ENCODE results near the gene CBX8. TPM values are rescaled to one million over a fixed set of nuclear protein-coding genes. Genes with fewer than 3 reads are reported as not detected.
A peak's percentile ranks its signal among the peaks of the same experiment; 100 is the strongest.

CBX8 gene
- total and polyA plus RNA-seq, 2 of the 13 experiments (the other 11 are each of a cell fraction or from before 2014, with no cell fraction given), result 0.34 to 12.6 TPM

GRCh38 chr17:79788455-79788854 is 8.4 kb downstream of the CBX8 start:
- Histone ChIP-seq H3K9me3 (ENCODE audit: low read length) (no peaks in the 10 kb centered on the region), H3K4me1 (ENCODE audit: insufficient read depth, low read length) (peaks cover 40% of the 10 kb centered on the region), H3K27ac (ENCODE audit: extremely low read length, insufficient read depth, low read length) (no peak overlapping the region), H3K4me2 (ENCODE audit: low read depth, low read length) (no peak overlapping the region), H3K4me3 (replicated peaks in 1 of 3; ENCODE audit: insufficient read depth in 1 of 3, low read depth in 2 of 3, low read length in 3 of 3) (no peak overlapping the region), H3K79me2 (ENCODE audit: insufficient read depth, low read length) (no peaks in the 10 kb centered on the region), H3K27me3 (ENCODE audit: control insufficient read depth in 1 of 2, insufficient read depth in 2 of 2, low read length in 2 of 2) (peaks cover 18 to 48% of the 10 kb centered on the region in 2 experiments), H3K36me3 (replicated peaks in 1 of 2; ENCODE audit: control insufficient read depth in 1 of 2, insufficient read depth in 2 of 2, low read length in 2 of 2) (peaks cover 0 to 7% of the 10 kb centered on the region in 2 experiments; a peak in 1 of 5 replicates), H3K9ac (ENCODE audit: insufficient read depth, low read depth, low read length) (no peak overlapping the region), H2AFZ (ENCODE audit: low read length) (no peak overlapping the region), H4K20me1 (ENCODE audit: insufficient read depth, low read length) (peaks cover 7% of the 10 kb centered on the region; the same call in 1 of the 2 replicates)
- TF ChIP-seq POLR2AphosphoS5 (IDR thresholded peaks at IDR 0.05; ENCODE audit: low read depth, low read length) (peak; percentile 17; the same call in 1 of the 2 replicates), POLR2A (IDR thresholded peaks at IDR 0.05; ENCODE audit: insufficient read depth in 1 of 2, low read depth in 2 of 2, low read length in 2 of 2) (peak in 1 of 2 experiments; percentile 44; a peak in 1 of 4 replicates), MLLT10 (CRISPR knock-in tag; IDR thresholded peaks at IDR 0.05) (no peak)
- ChIA-PET CTCF (ENCODE audit: low intra/inter-chr PET ratio, low total read pairs) (interaction anchor here (2.4 kb wide), 1 partner anchor 182 kb away, joined by 14 read pairs; no protein-coding TSS in a partner anchor), POLR2A (interaction anchor here (1.0 to 2.0 kb wide), 3 partner anchors 10 to 205 kb away, joined by 3 to 7 read pairs (median 3); no protein-coding TSS in a partner anchor)
- intact Hi-C loops (cut with micrococcal nuclease; ENCODE audit: unreplicated experiment) (loop anchor here (5.0 kb wide), 1 partner anchor 184 kb away; no protein-coding TSS in a partner anchor), in situ Hi-C loops (cut with HindIII; ENCODE audit: extremely low pct_ligation_motif_present, low pct_unique_long_range_greater_than_20kb) (no loop called here)
- WGBS (ENCODE audit: low lambda C conversion rate), result 33% methylated on average over 5 of the region's 5 CpGs
- DNase-seq (ENCODE audit: low spot score) (no peak), ATAC-seq (no peak), FAIRE-seq (peak; percentile 48)
- BruUV-seq (replicated peaks), result no TSS peak

DNA sequence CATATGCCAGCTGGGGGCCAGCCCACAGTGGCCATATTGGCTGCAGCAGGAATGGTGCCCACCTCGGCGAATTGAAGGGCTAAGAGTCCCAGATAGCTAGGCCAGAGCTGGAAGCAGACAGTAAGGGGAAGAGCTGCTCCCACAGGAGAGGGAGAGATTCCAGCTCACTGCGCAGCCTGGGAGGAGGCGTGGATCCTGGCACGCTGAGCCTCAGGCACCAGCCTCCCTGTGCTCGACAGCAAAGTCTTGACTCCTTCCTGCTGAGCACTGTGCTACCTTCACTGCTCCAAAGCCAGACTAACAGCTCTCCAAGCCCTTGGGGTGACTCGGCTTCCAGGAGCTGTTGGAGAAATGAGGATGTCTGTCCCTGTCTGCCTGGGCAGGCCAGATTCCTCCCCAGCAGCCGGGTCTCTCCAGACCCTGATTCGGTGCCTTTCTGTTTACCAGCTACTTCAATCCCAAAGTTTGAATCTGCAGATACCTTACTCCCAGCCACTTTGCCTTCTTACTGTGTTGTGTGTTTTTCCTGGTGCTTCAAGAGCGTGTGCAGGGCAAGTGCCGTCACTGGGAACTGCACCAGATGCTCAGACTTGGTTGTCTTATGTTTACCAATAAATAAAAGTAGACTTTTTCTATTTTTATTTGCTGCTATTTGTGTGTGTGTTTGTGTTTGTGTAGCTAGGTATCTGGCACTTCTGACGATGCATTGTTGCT is 9.8 kb downstream of the CBX8 start:
- ATAC-seq (no peak), FAIRE-seq (no peak), DNase-seq (ENCODE audit: low spot score) (no peak)
- no peaks in the 10 kb centered on the region for H3K9me3 ChIP-seq (ENCODE audit: low read length)
- in situ Hi-C loops (cut with HindIII; ENCODE audit: extremely low pct_ligation_motif_present, low pct_unique_long_range_greater_than_20kb), result no loop called here
- H3K4me2 ChIP-seq (ENCODE audit: low read depth, low read length), result no peak overlapping the region
- peaks cover 7% of the 10 kb centered on the region; the same call in 1 of the 2 replicates for H4K20me1 ChIP-seq (ENCODE audit: insufficient read depth, low read length)
- H3K36me3 ChIP-seq (replicated peaks in 1 of 2; ENCODE audit: control insufficient read depth in 1 of 2, insufficient read depth in 2 of 2, low read length in 2 of 2), result peaks cover 10 to 12% of the 10 kb centered on the region in 2 experiments
- H3K4me1 ChIP-seq (ENCODE audit: insufficient read depth, low read length), result peaks cover 33% of the 10 kb centered on the region
- no peak overlapping the region for H3K4me3 ChIP-seq (replicated peaks in 1 of 3; ENCODE audit: insufficient read depth in 1 of 3, low read depth in 2 of 3, low read length in 3 of 3)
- H3K79me2 ChIP-seq (ENCODE audit: insufficient read depth, low read length), result no peaks in the 10 kb centered on the region
- ChIA-PET POLR2A (interaction anchor here (0.6 to 1.0 kb wide), 3 partner anchors 9 to 207 kb away, joined by 3 read pairs; partner anchors contain the start of gene CBX8), CTCF (ENCODE audit: low intra/inter-chr PET ratio, low total read pairs) (no interaction called here)
- no peak overlapping the region for H2AFZ ChIP-seq (ENCODE audit: low read length)
- no peak overlapping the region for H3K27ac ChIP-seq (ENCODE audit: extremely low read length, insufficient read depth, low read length)
- intact Hi-C loops (cut with micrococcal nuclease; ENCODE audit: unreplicated experiment), result loop anchor here (5.0 kb wide), 1 partner anchor 185 kb away; no protein-coding TSS in a partner anchor
- no TSS peak for BruUV-seq (replicated peaks)
- peaks cover 16 to 42% of the 10 kb centered on the region in 2 experiments for H3K27me3 ChIP-seq (ENCODE audit: control insufficient read depth in 1 of 2, insufficient read depth in 2 of 2, low read length in 2 of 2)
- 74% methylated on average over 11 of the region's 12 CpGs for WGBS (ENCODE audit: low lambda C conversion rate)
- no peak overlapping the region for H3K9ac ChIP-seq (ENCODE audit: insufficient read depth, low read depth, low read length)
- TF ChIP-seq ZBTB7A (CRISPR knock-in tag; IDR thresholded peaks at IDR 0.05) (no peak), ZNF556 (CRISPR knock-in tag; IDR thresholded peaks at IDR 0.05; ENCODE audit: borderline replicate concordance) (no peak), ZNF562 (CRISPR knock-in tag; IDR thresholded peaks at IDR 0.05; ENCODE audit: borderline replicate concordance) (no peak), ZNF510 (CRISPR knock-in tag; IDR thresholded peaks at IDR 0.05; ENCODE audit: low read depth) (no peak), FOXK1 (CRISPR knock-in tag; IDR thresholded peaks at IDR 0.05; ENCODE audit: borderline replicate concordance, low read depth) (no peak), ETV5 (CRISPR knock-in tag; IDR thresholded peaks at IDR 0.05; ENCODE audit: borderline replicate concordance) (0 out of 2 replicates have a peak, but pooled peaks have one; percentile 20)
- TF ChIP-seq, protein P1, sequence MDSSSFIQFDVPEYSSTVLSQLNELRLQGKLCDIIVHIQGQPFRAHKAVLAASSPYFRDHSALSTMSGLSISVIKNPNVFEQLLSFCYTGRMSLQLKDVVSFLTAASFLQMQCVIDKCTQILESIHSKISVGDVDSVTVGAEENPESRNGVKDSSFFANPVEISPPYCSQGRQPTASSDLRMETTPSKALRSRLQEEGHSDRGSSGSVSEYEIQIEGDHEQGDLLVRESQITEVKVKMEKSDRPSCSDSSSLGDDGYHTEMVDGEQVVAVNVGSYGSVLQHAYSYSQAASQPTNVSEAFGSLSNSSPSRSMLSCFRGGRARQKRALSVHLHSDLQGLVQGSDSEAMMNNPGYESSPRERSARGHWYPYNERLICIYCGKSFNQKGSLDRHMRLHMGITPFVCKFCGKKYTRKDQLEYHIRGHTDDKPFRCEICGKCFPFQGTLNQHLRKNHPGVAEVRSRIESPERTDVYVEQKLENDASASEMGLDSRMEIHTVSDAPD (CRISPR knock-in tag; IDR thresholded peaks at IDR 0.05), result no peak
- TF ChIP-seq, protein P2, sequence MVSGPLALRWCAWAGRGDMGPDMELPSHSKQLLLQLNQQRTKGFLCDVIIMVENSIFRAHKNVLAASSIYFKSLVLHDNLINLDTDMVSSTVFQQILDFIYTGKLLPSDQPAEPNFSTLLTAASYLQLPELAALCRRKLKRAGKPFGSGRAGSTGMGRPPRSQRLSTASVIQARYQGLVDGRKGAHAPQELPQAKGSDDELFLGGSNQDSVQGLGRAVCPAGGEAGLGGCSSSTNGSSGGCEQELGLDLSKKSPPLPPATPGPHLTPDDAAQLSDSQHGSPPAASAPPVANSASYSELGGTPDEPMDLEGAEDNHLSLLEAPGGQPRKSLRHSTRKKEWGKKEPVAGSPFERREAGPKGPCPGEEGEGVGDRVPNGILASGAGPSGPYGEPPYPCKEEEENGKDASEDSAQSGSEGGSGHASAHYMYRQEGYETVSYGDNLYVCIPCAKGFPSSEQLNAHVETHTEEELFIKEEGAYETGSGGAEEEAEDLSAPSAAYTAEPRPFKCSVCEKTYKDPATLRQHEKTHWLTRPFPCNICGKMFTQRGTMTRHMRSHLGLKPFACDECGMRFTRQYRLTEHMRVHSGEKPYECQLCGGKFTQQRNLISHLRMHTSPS (CRISPR knock-in tag; IDR thresholded peaks at IDR 0.05; ENCODE audit: low read depth), result no peak

All from HepG2 (cell line).